ENCODE results near the gene ATP6V1G2.

Gene ATP6V1G2

DNA sequence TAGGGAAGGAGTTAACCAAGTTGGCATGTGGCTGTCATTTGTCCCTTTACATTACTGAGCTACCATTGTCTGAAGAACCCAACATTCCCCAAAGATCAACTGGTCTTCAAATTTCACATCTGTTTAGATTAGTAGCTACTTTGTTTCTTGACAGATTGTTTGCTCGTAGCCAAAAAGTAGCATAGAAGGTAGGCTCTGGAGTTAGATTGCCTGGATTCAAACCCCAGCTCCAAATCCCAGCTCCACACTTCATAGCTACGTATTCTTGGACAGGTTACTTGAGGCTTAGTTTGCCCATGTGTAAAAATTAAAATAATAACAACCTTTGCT lies 2.1 kb upstream of the ATP6V1G2 start:
- H3K4me1 ChIP-seq (ENCODE audit: control insufficient read depth in 5 of 5, insufficient read depth in 5 of 5, low read length in 5 of 5) = peaks cover 4 to 25% (median 21%) of the 10 kb centered on the region in 5 donors

DNA sequence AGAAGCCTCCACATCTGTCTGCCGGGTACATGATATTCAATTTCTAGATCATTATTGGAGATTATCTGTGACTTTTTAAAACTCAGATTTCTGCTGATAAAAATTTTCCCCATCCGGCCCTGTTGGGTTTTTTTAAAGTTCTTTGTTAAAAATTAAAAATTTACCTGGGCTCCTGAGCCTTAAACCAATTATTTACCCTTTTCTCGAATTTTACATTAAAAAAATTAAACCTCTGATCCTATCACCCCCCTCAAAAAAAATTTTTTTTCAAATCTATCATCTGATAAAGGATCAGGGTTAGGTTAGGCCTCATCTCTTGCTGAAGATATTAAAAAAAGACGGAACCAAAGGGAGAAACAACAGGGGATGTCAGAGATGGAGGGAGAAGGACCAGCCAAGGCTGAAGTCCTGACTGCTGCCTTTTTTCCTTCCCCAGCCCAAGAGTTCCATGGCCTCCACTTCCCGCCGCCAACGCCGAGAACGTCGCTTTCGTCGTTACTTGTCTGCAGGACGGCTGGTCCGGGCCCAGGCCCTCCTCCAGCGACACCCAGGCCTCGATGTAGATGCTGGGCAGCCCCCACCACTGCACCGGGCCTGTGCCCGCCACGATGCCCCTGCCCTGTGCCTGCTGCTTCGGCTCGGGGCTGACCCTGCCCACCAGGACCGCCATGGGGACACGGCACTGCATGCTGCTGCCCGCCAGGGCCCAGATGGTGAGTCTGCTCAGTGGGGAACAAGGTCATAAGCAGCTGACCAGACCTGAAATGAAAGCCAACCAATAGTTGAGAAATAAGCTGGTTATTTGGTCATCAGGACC lies 1.5 kb upstream of the ATP6V1G2 start:
- Histone ChIP-seq H3K4me1 (ENCODE audit: control insufficient read depth in 5 of 5, insufficient read depth in 5 of 5, low read length in 5 of 5) (peaks cover 5 to 27% (median 21%) of the 10 kb centered on the region in 5 donors), H3K27me3 (ENCODE audit: control insufficient read depth in 5 of 5, insufficient read depth in 4 of 5, low read length in 5 of 5) (no peaks in the 10 kb centered on the region), H3K9ac (ENCODE audit: low read length in 5 of 5) (peak overlapping the region; percentile 12 to 78 (median 73)), H3K4me3 (ENCODE audit: low read depth in 1 of 5, low read length in 5 of 5) (peak overlapping the region; percentile 44 to 68 (median 45)), H3K36me3 (ENCODE audit: control insufficient read depth in 5 of 5, insufficient read depth in 5 of 5, low read length in 5 of 5) (peaks cover 4 to 28% (median 16%) of the 10 kb centered on the region in 5 donors), H3K27ac (ENCODE audit: low read depth, low read length) (peak overlapping the region; percentile 83), H3K9me3 (ENCODE audit: control insufficient read depth in 5 of 5, low read length in 5 of 5) (no peaks in the 10 kb centered on the region)

More for the DNA sequence above, 2.1 kb upstream of the ATP6V1G2 start:
- Histone ChIP-seq H3K36me3 (ENCODE audit: control insufficient read depth in 5 of 5, insufficient read depth in 5 of 5, low read length in 5 of 5) (peaks cover 4 to 31% (median 16%) of the 10 kb centered on the region in 5 donors), H3K9me3 (ENCODE audit: control insufficient read depth in 5 of 5, low read length in 5 of 5) (no peaks in the 10 kb centered on the region), H3K4me3 (ENCODE audit: low read depth in 1 of 5, low read length in 5 of 5) (peak overlapping the region in 2 of 5 donors; percentile 45 to 60), H3K27ac (ENCODE audit: low read depth, low read length) (peak overlapping the region; percentile 83), H3K27me3 (ENCODE audit: control insufficient read depth in 5 of 5, insufficient read depth in 4 of 5, low read length in 5 of 5) (no peaks in the 10 kb centered on the region), H3K9ac (ENCODE audit: low read length in 5 of 5) (peak overlapping the region in 3 of 5 donors; percentile 12 to 77 (median 36))

DNA sequence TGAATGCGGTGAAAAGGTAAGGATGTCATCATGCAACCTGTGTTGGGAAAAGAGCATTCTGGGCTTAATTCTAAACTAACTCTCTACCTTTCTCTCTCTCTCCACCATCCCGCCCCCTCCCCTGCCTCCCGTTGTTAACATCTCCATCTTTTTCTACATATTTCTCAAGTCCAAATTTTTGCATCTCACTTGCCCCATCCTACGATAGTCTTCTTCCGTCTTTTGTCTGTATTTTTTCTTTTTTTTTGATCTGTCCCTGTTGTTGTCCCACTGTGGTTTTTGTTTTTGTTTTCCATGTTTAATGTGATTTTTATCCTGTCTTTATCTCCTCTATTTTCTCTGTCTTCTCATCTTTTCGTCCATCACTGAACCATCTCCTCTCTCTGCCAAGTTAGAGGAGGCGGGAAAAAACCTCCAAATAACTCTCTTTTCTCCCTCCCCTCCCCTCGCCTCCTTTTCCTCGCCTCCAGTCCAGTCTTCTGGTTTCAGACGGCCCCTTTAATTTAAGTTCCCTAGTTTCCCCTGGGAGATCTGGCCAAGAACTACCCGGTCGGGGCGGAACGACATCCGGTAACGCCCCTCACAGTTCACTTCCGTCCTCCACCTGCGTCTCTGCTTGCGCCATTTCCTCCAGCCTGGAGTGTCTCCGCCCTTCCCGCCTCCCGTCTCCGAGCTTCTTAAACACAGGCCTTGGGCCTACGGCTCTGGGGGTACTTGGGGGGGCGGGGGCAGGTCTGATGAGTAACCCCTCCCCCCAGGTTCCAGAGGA lies 734 bp upstream of the ATP6V1G2 start, which contains the start of gene NFKBIL1:
TSS of gene NFKBIL1 (plus strand) at position 651 of the 769 bp plus-strand sequence. CDS start at position 738, 87 bp downstream.
- peak within 1 kb of the TSS; percentile 45 to 68 (median 60) for H3K4me3 ChIP-seq (ENCODE audit: low read depth in 1 of 5, low read length in 5 of 5)
- H3K9me3 ChIP-seq (ENCODE audit: control insufficient read depth in 5 of 5, low read length in 5 of 5) = no peaks in the 10 kb centered on the region
- H3K36me3 ChIP-seq (ENCODE audit: control insufficient read depth in 5 of 5, insufficient read depth in 5 of 5, low read length in 5 of 5) = peaks cover 4 to 28% (median 16%) of the 10 kb centered on the region in 5 donors
- H3K9ac ChIP-seq (ENCODE audit: low read length in 5 of 5) = peak within 1 kb of the TSS; percentile 12 to 78 (median 73)
- H3K4me1 ChIP-seq (ENCODE audit: control insufficient read depth in 5 of 5, insufficient read depth in 5 of 5, low read length in 5 of 5) = peaks cover 9 to 33% (median 28%) of the 10 kb centered on the region in 5 donors
- peak within 1 kb of the TSS; percentile 83 for H3K27ac ChIP-seq (ENCODE audit: low read depth, low read length)
- H3K27me3 ChIP-seq (ENCODE audit: control insufficient read depth in 5 of 5, insufficient read depth in 4 of 5, low read length in 5 of 5) = peaks cover 0 to 2% (median 0%) of the 10 kb centered on the region in 5 donors

DNA sequence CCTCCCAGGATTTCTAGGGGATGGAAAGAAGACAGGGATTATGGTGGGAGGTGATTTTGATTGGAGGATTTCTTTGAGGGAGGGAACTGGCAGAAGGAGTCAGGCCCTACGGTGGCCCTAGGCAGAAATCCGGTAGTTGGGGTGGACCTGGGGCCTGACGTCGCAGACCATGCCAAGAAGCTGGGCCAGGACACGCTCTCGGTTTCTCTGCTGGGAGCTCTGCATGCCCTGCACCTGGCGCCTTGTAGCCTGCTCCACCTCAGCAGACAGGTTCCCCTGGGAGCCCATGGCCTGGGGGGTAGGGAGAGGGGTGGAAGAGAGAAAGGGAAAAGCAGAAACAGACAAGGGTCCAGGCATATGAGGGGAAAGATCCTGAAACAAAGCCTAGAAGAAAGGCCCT lies 1.1 kb downstream of the ATP6V1G2 start:
- H3K36me3 ChIP-seq (ENCODE audit: control insufficient read depth in 5 of 5, insufficient read depth in 5 of 5, low read length in 5 of 5) = peaks cover 4 to 19% (median 9%) of the 10 kb centered on the region in 5 donors
- no peak overlapping the region for H3K4me3 ChIP-seq (ENCODE audit: low read depth in 1 of 5, low read length in 5 of 5)
- no peaks in the 10 kb centered on the region for H3K9me3 ChIP-seq (ENCODE audit: control insufficient read depth in 5 of 5, low read length in 5 of 5)
- peak overlapping the region in 1 of 5 donors; percentile 20 for H3K9ac ChIP-seq (ENCODE audit: low read length in 5 of 5)
- no peak overlapping the region for H3K27ac ChIP-seq (ENCODE audit: low read depth, low read length)
- H3K4me1 ChIP-seq (ENCODE audit: control insufficient read depth in 5 of 5, insufficient read depth in 5 of 5, low read length in 5 of 5) = peaks cover 16 to 42% (median 39%) of the 10 kb centered on the region in 5 donors
- peaks cover 0 to 4% (median 0%) of the 10 kb centered on the region in 5 donors for H3K27me3 ChIP-seq (ENCODE audit: control insufficient read depth in 5 of 5, insufficient read depth in 4 of 5, low read length in 5 of 5)

DNA sequence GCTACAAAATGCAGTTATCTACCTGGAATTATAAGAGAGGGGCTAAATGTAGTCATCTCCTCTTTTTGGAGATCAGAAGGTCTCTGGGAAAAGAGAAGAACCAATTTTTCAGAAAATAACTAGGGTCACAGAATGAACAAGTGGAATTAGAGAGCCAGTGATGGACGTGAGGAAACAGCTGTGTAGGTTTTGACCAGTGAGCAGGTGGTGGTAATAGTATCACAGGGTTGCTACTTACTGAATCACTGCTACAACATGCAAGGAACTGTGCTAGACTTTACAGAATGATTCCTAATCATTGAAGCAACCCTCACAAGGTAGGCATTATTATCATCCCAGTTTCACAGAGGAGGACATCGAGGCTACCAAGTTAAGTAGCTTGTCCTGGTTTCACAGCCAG lies 1.7 kb downstream of the ATP6V1G2 start:
- Histone ChIP-seq H3K4me1 (ENCODE audit: control insufficient read depth in 5 of 5, insufficient read depth in 5 of 5, low read length in 5 of 5) (peaks cover 18 to 48% (median 45%) of the 10 kb centered on the region in 5 donors), H3K9ac (ENCODE audit: low read length in 5 of 5) (peak overlapping the region in 1 of 5 donors; percentile 14), H3K27me3 (ENCODE audit: control insufficient read depth in 5 of 5, insufficient read depth in 4 of 5, low read length in 5 of 5) (peaks cover 0 to 4% (median 0%) of the 10 kb centered on the region in 5 donors), H3K4me3 (ENCODE audit: low read depth in 1 of 5, low read length in 5 of 5) (no peak overlapping the region), H3K9me3 (ENCODE audit: control insufficient read depth in 5 of 5, low read length in 5 of 5) (no peaks in the 10 kb centered on the region), H3K27ac (ENCODE audit: low read depth, low read length) (no peak overlapping the region), H3K36me3 (ENCODE audit: control insufficient read depth in 5 of 5, insufficient read depth in 5 of 5, low read length in 5 of 5) (peaks cover 5 to 20% (median 12%) of the 10 kb centered on the region in 5 donors)

DNA sequence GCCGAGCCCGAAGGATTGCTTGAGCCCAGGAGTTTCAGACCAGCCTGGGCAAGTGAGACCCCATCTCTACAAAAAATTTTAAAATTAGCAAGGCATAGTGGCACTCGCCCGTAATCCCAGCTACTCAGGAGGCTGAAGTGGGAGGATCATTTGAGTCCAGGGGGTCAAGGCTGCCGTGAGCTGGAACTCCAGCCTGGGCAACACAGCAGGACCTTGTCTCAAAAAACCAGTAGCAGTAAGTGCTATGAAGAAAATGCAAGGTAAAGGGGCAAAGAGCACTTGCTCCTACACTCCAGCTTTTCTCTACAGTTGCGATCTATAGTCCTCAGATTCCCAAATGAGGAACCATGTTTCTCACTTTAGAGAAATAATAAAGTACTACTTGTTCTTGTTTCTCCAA lies 2.8 kb downstream of the ATP6V1G2 start:
- H3K9ac ChIP-seq (ENCODE audit: low read length in 5 of 5) = peak overlapping the region in 1 of 5 donors; percentile 23

DNA sequence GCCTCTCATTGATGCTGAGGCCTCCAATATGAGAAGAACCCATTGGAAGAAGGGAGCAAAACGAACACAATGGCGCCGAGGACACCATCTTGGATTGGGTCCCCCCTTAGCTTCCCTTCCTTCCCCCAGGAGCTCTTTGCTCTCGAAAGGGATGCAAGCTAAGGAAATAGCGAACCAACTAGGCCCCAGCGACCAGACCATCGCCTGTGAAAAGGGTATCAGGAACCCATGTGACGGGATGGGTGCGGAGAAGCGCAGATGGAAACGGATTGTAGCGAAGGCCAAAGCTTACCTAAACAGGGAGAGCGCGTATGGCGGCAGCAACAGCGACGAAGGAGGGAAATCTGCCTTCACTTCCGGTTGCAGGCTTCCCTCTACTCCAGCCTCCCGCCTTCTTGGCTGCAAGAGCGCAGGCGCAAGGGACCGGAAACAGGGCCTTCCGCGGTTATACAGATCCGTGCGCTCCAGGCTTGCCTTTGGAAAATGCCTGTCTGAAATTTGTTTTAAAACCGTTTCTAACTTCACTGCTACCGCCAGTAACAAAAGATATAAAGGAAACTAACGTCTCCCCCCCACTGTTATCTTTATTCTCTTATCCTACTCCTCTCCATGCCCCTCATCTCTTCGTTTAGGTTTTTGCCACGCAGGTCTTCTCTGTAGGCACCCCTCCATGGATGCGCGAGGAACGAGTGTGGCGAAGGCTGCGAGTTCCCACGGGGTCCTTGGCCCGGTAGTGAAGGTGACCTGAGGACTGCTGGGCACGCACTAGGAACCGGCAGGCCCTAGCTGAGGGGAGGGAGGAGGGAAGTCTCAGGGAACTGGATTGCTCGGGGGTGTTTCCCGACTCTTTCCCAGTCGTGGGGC lies 4.5 kb downstream of the ATP6V1G2 start, which contains the start of gene DDX39B:
TSS of gene DDX39B (minus strand) at position 346 of the 864 bp plus-strand sequence. CDS start 1,471 bp downstream, outside the sequence.
- H3K27ac ChIP-seq (ENCODE audit: low read depth, low read length) = peak within 1 kb of the TSS; percentile 96
- peak within 1 kb of the TSS; percentile 76 to 100 (median 99) for H3K4me3 ChIP-seq (ENCODE audit: low read depth in 1 of 5, low read length in 5 of 5)
- peaks cover 9 to 32% (median 31%) of the 10 kb centered on the region in 5 donors for H3K36me3 ChIP-seq (ENCODE audit: control insufficient read depth in 5 of 5, insufficient read depth in 5 of 5, low read length in 5 of 5)
- H3K4me1 ChIP-seq (ENCODE audit: control insufficient read depth in 5 of 5, insufficient read depth in 5 of 5, low read length in 5 of 5) = peaks cover 14 to 48% (median 43%) of the 10 kb centered on the region in 5 donors
- peak within 1 kb of the TSS; percentile 86 to 99 (median 98) for H3K9ac ChIP-seq (ENCODE audit: low read length in 5 of 5)
- peaks cover 0 to 4% (median 0%) of the 10 kb centered on the region in 5 donors for H3K27me3 ChIP-seq (ENCODE audit: control insufficient read depth in 5 of 5, insufficient read depth in 4 of 5, low read length in 5 of 5)
- no peaks in the 10 kb centered on the region for H3K9me3 ChIP-seq (ENCODE audit: control insufficient read depth in 5 of 5, low read length in 5 of 5)

More for the DNA sequence above, 2.8 kb downstream of the ATP6V1G2 start:
- Histone ChIP-seq H3K4me1 (ENCODE audit: control insufficient read depth in 5 of 5, insufficient read depth in 5 of 5, low read length in 5 of 5) (peaks cover 18 to 55% (median 53%) of the 10 kb centered on the region in 5 donors), H3K36me3 (ENCODE audit: control insufficient read depth in 5 of 5, insufficient read depth in 5 of 5, low read length in 5 of 5) (peaks cover 5 to 20% (median 17%) of the 10 kb centered on the region in 5 donors), H3K4me3 (ENCODE audit: low read depth in 1 of 5, low read length in 5 of 5) (no peak overlapping the region), H3K9me3 (ENCODE audit: control insufficient read depth in 5 of 5, low read length in 5 of 5) (no peaks in the 10 kb centered on the region), H3K27me3 (ENCODE audit: control insufficient read depth in 5 of 5, insufficient read depth in 4 of 5, low read length in 5 of 5) (peaks cover 0 to 4% (median 0%) of the 10 kb centered on the region in 5 donors), H3K27ac (ENCODE audit: low read depth, low read length) (peak overlapping the region; percentile 96)

DNA sequence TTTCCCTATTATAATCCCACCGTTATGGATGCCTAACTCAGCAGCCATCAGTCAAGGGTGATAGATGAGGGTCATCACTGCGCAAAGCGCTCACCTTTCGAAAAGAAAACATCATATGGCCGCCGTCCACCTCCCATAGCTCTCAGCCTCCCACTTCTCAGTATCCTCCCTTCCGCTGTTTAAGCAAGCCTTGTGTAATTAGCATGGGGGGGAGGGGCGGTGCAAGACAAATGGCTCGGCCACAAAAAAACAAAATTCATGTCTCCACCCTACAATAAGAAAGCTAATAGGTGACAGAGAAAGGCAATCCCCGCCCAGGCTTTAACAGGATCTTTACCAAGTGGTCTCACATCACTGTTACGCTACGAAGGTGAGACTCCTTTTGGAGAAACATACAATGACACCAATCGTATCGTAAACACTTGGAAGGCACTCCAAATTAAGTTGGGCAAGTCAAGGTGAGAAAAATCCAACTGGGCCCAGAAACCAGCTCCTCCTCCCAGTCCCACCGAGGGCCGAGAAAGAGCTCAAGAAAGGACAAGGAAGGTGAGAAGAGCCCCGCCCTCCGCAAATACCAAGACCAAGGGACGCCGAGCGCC lies 5.2 kb downstream of the ATP6V1G2 start:
- Histone ChIP-seq H3K27me3 (ENCODE audit: control insufficient read depth in 5 of 5, insufficient read depth in 4 of 5, low read length in 5 of 5) (peaks cover 0 to 4% (median 0%) of the 10 kb centered on the region in 5 donors), H3K9me3 (ENCODE audit: control insufficient read depth in 5 of 5, low read length in 5 of 5) (no peaks in the 10 kb centered on the region), H3K9ac (ENCODE audit: low read length in 5 of 5) (peak overlapping the region; percentile 86 to 99 (median 98)), H3K27ac (ENCODE audit: low read depth, low read length) (peak overlapping the region; percentile 96), H3K4me3 (ENCODE audit: low read depth in 1 of 5, low read length in 5 of 5) (peak overlapping the region; percentile 76 to 100 (median 99)), H3K4me1 (ENCODE audit: control insufficient read depth in 5 of 5, insufficient read depth in 5 of 5, low read length in 5 of 5) (peaks cover 14 to 42% (median 36%) of the 10 kb centered on the region in 5 donors), H3K36me3 (ENCODE audit: control insufficient read depth in 5 of 5, insufficient read depth in 5 of 5, low read length in 5 of 5) (peaks cover 14 to 39% (median 38%) of the 10 kb centered on the region in 5 donors)
